HepG2 (cell line): ENCODE results near the gene BPIFB2. TPM values are rescaled to one million over a fixed set of nuclear protein-coding genes. Genes with fewer than 3 reads are reported as not detected.
A peak's percentile ranks its signal among the peaks of the same experiment; 100 is the strongest.

Source experiments
- ATAC-seq: fragments of 200-7000 bp; cut with Tn5 transposase; 3 replicates; pipeline ENCODE4 v1.9.1; 2020; ENCODE audit warnings: mild to moderate bottlenecking, moderate library complexity
- BruUV-seq: library from RNA; stranded (reverse); fragments of 400-500 nt; replicated peaks from 2 replicates; lab custom pipeline; 2021; lab: Mats Ljungman, UMichigan
- CTCF ChIA-PET: fragments of 300-600 bp; formaldehyde crosslinking; extraction: SDS; loops from one replicate; lab custom pipeline; 2021; ENCODE audit warnings: low total read pairs, inconsistent platforms, low intra/inter-chr PET ratio; lab: Yijun Ruan, JAX
- POLR2A ChIA-PET: fragments of 350-600 bp; sonication (Branson Sonifier 250); formaldehyde crosslinking; loops from one replicate; lab custom pipeline; 2020; ENCODE audit warnings: antibody characterized with exemption, inconsistent platforms; lab: Yijun Ruan, JAX
- DNase-seq: peaks from one replicate; pipeline ENCODE4 v3.0.0-alpha.2; 2015; ENCODE audit warnings: low spot score
- FAIRE-seq: peaks from 3 replicates; lab custom pipeline; 2011; peaks lifted over from hg19 to GRCh38; lab: Jason Lieb, UNC
- H2AFZ ChIP-seq: one replicate; pipeline ENCODE4 v1.6.1; 2011; ENCODE audit warnings: low read length, inconsistent platforms
- H3K27ac ChIP-seq: fragments of 300-600 bp; 3 replicates; pipeline ENCODE4 v1.8.0; 2011; ENCODE audit warnings: mixed run types, mild to moderate bottlenecking, mixed read lengths, low read length, inconsistent platforms; ENCODE audit not compliant: insufficient read depth; ENCODE audit errors: extremely low read length
- H3K27me3 ChIP-seq, 2 experiments: fragments of 200-600 bp in 1 of 2; 2 replicates in 1 of 2; 3 replicates in 1 of 2; pipeline versions ENCODE4 v1.6.0 to v1.8.0; 2011; ENCODE audit warnings: low read length in 2 of 2, mild to moderate bottlenecking in 2 of 2, moderate library complexity in 2 of 2, inconsistent platforms in 1 of 2; ENCODE audit not compliant: insufficient read depth in 2 of 2, control insufficient read depth in 1 of 2
- H3K36me3 ChIP-seq, 2 experiments: fragments of 200-600 bp in 1 of 2; replicated peaks in 1 of 2; 2 replicates in 1 of 2; 3 replicates in 1 of 2; pipeline versions ENCODE4 v1.5.1 to v1.8.0; 2011; ENCODE audit warnings: low read length in 2 of 2, inconsistent platforms in 1 of 2; ENCODE audit not compliant: insufficient read depth in 2 of 2, control insufficient read depth in 1 of 2
- H3K4me1 ChIP-seq: 2 replicates; pipeline ENCODE4 v1.5.1; 2012; ENCODE audit warnings: low read length, inconsistent platforms; ENCODE audit not compliant: insufficient read depth
- H3K4me2 ChIP-seq: 2 replicates; pipeline ENCODE4 v1.6.0; 2011; ENCODE audit warnings: low read depth, low read length, inconsistent platforms
- H3K4me3 ChIP-seq, 3 experiments: fragments of 200-600 bp in 1 of 3; sonication (generic), shearing (Covaris generic) in 1 of 3; replicated peaks in 1 of 3; 2 replicates each; pipeline ENCODE4 v1.5.1; 2011 to 2016; ENCODE audit warnings: low read length in 3 of 3, inconsistent platforms in 2 of 3, low read depth in 2 of 3, mild to moderate bottlenecking in 2 of 3, control low read depth in 1 of 3, mixed read lengths in 1 of 3; ENCODE audit not compliant: insufficient read depth in 1 of 3
- H3K79me2 ChIP-seq: one replicate; pipeline ENCODE4 v1.6.1; 2011; ENCODE audit warnings: low read length, inconsistent platforms; ENCODE audit not compliant: insufficient read depth
- H3K9ac ChIP-seq: 2 replicates; pipeline ENCODE4 v1.6.0; 2011; ENCODE audit warnings: mild to moderate bottlenecking, low read depth, low read length, inconsistent platforms; ENCODE audit not compliant: insufficient read depth
- H3K9me3 ChIP-seq: 2 replicates; pipeline ENCODE4 v1.5.1; 2012; ENCODE audit warnings: mild to moderate bottlenecking, low read length
- H4K20me1 ChIP-seq: 2 replicates; pipeline ENCODE4 v1.6.0; 2011; ENCODE audit warnings: inconsistent platforms, mild to moderate bottlenecking, low read length, moderate library complexity; ENCODE audit not compliant: insufficient read depth
- GABPA ChIP-seq, 2 experiments: IDR thresholded peaks; 2 replicates each; pipeline ENCODE4 v1.6.1; 2011 to 2016; ENCODE audit warnings: low read depth in 2 of 2, low read length in 1 of 2, missing biosample characterization in 1 of 2, missing genetic modification characterization in 1 of 2
- HNRNPL ChIP-seq: fragments of 200-400 bp; formaldehyde crosslinking; IDR thresholded peaks from 2 replicates; pipeline ENCODE4 v1.6.1; 2017; ENCODE audit warnings: mild to moderate bottlenecking, low read depth, low read length
- IKZF4 ChIP-seq: sonication (generic); formaldehyde crosslinking; IDR thresholded peaks from 2 replicates; pipeline ENCODE4 v1.5.1; 2020; ENCODE audit warnings: borderline replicate concordance, mild to moderate bottlenecking, low read depth, missing genetic modification reagents; ENCODE audit errors: not compliant biosample characterization
- KDM6A ChIP-seq: IDR thresholded peaks from 2 replicates; pipeline ENCODE4 v1.6.1; 2016; ENCODE audit warnings: low read depth
- MEIS2 ChIP-seq: sonication (generic); formaldehyde crosslinking; IDR thresholded peaks from 2 replicates; pipeline ENCODE4 v1.9.0; 2021; ENCODE audit warnings: mild to moderate bottlenecking, missing genetic modification reagents
- SATB2 ChIP-seq: sonication (generic); formaldehyde crosslinking; IDR thresholded peaks from 2 replicates; pipeline ENCODE4 v1.5.0; 2020; ENCODE audit warnings: missing genetic modification reagents
- ZNF30 ChIP-seq: sonication (generic); formaldehyde crosslinking; IDR thresholded peaks from 2 replicates; pipeline ENCODE4 v1.5.0; 2020; ENCODE audit warnings: mild to moderate bottlenecking, missing genetic modification reagents
- ZNF331 ChIP-seq: sonication (generic); formaldehyde crosslinking; IDR thresholded peaks from 2 replicates; pipeline ENCODE4 v1.4.0; 2020; ENCODE audit warnings: missing genetic modification reagents
- ZNF484 ChIP-seq: sonication (generic); formaldehyde crosslinking; IDR thresholded peaks from 2 replicates; pipeline ENCODE4 v1.5.1; 2020; ENCODE audit warnings: mild to moderate bottlenecking, low read depth, missing genetic modification reagents, borderline replicate concordance
- WGBS: methylation state at CpG from one replicate; pipeline ENCODE4 v1.1.6; 2017; ENCODE audit warnings: low lambda C conversion rate; 5-methylcytosine and 5-hydroxymethylcytosine counted together
- in situ Hi-C: cut with HindIII; loops from 2 replicates; pipeline ENCODE4 v1.10.0; 2017; ENCODE audit warnings: low pct_unique_long_range_greater_than_20kb; ENCODE audit not compliant: extremely low pct_ligation_motif_present
- intact Hi-C: fragments of 100-400 bp; cut with micrococcal nuclease; formaldehyde crosslinking; loops from one replicate; pipeline ENCODE4 v1.10.0; 2022; ENCODE audit not compliant: unreplicated experiment
- polyA plus RNA-seq, 8 experiments: library from polyadenylated mRNA; depleted of rRNA in 3 of 8; stranded (reverse) in 7 of 8; unstranded in 1 of 8; fragments of >200 nt; fragmentation: Illumina TruSeq in 4 of 8; extraction: Trizol in 4 of 8; gene quantifications; 2 replicates each; pipeline versions ENCODE4 v1.2.1 to v1.2.3, GENCODE V29; 2011 to 2016; ENCODE audit warnings: low read depth in 4 of 8, missing spikeins in 1 of 8, mixed read lengths in 1 of 8; ENCODE audit not compliant: insufficient read depth in 1 of 8
- total RNA-seq, 5 experiments: library from RNA; depleted of rRNA; stranded (reverse); fragments of >200 nt; fragmentation: Illumina TruSeq; extraction: Trizol; gene quantifications; 2 replicates each; pipeline ENCODE4 v1.2.3, GENCODE V29; 2016; ENCODE audit warnings: low read depth in 1 of 5
- TF ChIP-seq, protein P1 (sequence below): sonication (generic); formaldehyde crosslinking; IDR thresholded peaks from 2 replicates; pipeline ENCODE4 v1.4.0; 2020; ENCODE audit warnings: mild to moderate bottlenecking, missing genetic modification reagents, borderline replicate concordance
- TF ChIP-seq, protein P2 (sequence below): sonication (generic); formaldehyde crosslinking; IDR thresholded peaks from 2 replicates; pipeline ENCODE4 v1.8.1; 2023; ENCODE audit warnings: mild to moderate bottlenecking, inconsistent platforms, moderate library complexity, missing genetic modification reagents, borderline replicate concordance
- TF ChIP-seq, protein P3 (sequence below): sonication (generic); formaldehyde crosslinking; IDR thresholded peaks from 2 replicates; pipeline ENCODE4 v1.4.0; 2020; ENCODE audit warnings: mild to moderate bottlenecking, missing genetic modification reagents

The BPIFB2 gene
- total and polyA plus RNA-seq, 2 of the 13 experiments (the other 11 are each of a cell fraction or from before 2014, with no cell fraction given): 54.5 to 902 TPM

DNA sequence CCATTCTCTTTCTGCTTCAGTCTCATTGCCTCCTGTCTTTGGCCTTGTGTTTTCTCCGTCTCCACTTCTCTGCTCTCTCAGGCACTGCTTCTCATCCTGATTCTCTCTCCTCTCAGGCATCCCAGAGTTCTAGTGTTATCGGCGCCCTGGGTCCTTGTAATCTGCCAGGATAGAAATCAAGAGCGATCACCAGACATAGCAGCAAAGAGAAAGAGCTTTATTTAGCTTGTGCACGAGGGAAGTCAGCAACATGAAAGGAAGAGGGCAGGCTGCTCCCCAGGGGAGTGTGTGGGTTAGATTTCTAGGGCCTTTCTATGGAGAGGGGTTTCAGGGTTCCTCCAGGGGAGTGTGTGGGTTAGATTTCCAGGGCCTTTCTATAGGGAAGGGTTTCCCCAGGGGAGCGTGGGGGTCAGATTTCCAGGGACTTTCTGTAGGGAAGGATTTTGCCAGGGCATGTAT is 35.8 kb upstream of the BPIFB2 start (continued):
- TF ChIP-seq IKZF4 (CRISPR knock-in tag) (peak; percentile 28), ZNF331 (CRISPR knock-in tag) (no peak), SATB2 (CRISPR knock-in tag) (no peak)
- TF ChIP-seq, all 625 proteins: peak for 2

DNA sequence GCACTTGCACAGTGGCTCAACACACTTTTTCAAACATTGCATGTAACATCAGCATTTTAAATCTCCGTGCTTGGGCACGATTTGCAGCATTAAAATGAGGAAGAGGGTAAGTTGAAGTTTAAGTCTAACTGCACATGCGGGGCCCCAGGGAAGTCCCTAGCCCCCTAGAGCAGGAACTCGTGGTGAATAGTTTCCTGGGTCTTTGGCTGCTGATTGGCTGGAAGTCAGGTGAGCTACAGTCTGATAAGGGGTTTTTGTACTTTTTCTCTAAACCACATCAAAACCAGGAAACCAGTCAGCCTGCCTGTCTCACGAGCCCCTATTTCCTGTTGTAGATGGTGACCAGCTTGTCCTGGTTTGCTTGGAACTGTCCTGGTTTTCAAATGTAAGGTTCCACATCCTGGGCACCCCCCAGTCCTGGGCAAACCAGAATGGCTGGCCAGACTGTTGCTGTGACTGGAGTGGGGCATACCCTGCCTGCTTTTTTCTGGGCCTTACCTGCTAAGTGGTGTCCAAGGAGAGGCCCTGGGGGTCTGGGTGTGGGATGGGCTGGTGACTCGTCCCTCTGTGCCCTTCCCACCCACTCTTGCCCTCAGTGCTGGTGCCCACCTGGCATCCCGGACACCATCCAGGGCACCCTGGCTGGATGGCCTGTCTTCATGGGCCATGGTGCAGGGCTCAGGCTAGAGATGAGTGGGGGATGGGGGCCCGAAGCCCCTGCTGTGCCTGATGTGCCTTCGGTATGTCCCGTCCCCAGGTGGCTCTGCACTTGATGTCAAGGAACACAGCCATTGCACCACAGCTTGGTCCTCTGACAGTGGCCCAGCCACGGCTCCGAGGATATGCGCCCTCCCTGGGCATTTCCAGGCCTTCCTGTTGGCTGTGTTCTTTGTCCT is 35.1 kb upstream of the BPIFB2 start:
- 60% methylated on average over 10 of the region's 13 CpGs for WGBS
- peak overlapping the region; percentile 73 for H2AFZ ChIP-seq
- no peak overlapping the region for H3K27ac ChIP-seq
- in situ Hi-C loops (no loop called here), intact Hi-C loops (no loop called here)
- no peaks in the 10 kb centered on the region for H4K20me1 ChIP-seq
- FAIRE-seq: no peak
- peaks cover 60% of the 10 kb centered on the region for H3K4me1 ChIP-seq
- BruUV-seq: no TSS peak
- H3K36me3 ChIP-seq: no peaks in the 10 kb centered on the region
- no peak overlapping the region for H3K4me3 ChIP-seq
- no peaks in the 10 kb centered on the region for H3K9me3 ChIP-seq
- CTCF ChIA-PET: no interaction called here
- H3K79me2 ChIP-seq: no peaks in the 10 kb centered on the region
- H3K9ac ChIP-seq: no peak overlapping the region
- peak overlapping the region; percentile 40 for H3K4me2 ChIP-seq
- POLR2A ChIA-PET: no interaction called here
- H3K27me3 ChIP-seq: peaks cover 2 to 24% of the 10 kb centered on the region in 2 experiments; a peak in 4 of 5 replicates
- DNase-seq: no peak
- no peak for ATAC-seq
- TF ChIP-seq GABPA (IDR thresholded peaks at IDR 0.05; ENCODE audit: low read depth, low read length) (no peak), GABPA (CRISPR knock-in tag; IDR thresholded peaks at IDR 0.05; ENCODE audit: low read depth) (peak; percentile 49; the same call in 1 of the 2 replicates), HNRNPL (peak; percentile 85; the same call in 1 of the 2 replicates), KDM6A (CRISPR knock-in tag) (no peak), ZNF484 (CRISPR knock-in tag) (no peak), MEIS2 (CRISPR knock-in tag) (peak; percentile 16; the same call in 1 of the 2 replicates), ZNF30 (no peak)
- TF ChIP-seq, protein P1, sequence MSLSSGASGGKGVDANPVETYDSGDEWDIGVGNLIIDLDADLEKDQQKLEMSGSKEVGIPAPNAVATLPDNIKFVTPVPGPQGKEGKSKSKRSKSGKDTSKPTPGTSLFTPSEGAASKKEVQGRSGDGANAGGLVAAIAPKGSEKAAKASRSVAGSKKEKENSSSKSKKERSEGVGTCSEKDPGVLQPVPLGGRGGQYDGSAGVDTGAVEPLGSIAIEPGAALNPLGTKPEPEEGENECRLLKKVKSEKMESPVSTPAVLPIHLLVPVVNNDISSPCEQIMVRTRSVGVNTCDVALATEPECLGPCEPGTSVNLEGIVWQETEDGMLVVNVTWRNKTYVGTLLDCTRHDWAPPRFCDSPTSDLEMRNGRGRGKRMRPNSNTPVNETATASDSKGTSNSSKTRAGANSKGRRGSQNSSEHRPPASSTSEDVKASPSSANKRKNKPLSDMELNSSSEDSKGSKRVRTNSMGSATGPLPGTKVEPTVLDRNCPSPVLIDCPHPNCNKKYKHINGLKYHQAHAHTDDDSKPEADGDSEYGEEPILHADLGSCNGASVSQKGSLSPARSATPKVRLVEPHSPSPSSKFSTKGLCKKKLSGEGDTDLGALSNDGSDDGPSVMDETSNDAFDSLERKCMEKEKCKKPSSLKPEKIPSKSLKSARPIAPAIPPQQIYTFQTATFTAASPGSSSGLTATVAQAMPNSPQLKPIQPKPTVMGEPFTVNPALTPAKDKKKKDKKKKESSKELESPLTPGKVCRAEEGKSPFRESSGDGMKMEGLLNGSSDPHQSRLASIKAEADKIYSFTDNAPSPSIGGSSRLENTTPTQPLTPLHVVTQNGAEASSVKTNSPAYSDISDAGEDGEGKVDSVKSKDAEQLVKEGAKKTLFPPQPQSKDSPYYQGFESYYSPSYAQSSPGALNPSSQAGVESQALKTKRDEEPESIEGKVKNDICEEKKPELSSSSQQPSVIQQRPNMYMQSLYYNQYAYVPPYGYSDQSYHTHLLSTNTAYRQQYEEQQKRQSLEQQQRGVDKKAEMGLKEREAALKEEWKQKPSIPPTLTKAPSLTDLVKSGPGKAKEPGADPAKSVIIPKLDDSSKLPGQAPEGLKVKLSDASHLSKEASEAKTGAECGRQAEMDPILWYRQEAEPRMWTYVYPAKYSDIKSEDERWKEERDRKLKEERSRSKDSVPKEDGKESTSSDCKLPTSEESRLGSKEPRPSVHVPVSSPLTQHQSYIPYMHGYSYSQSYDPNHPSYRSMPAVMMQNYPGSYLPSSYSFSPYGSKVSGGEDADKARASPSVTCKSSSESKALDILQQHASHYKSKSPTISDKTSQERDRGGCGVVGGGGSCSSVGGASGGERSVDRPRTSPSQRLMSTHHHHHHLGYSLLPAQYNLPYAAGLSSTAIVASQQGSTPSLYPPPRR (CRISPR knock-in tag): 0 out of 2 replicates have a peak, but pooled peaks have one; percentile 24
- TF ChIP-seq, protein P2, sequence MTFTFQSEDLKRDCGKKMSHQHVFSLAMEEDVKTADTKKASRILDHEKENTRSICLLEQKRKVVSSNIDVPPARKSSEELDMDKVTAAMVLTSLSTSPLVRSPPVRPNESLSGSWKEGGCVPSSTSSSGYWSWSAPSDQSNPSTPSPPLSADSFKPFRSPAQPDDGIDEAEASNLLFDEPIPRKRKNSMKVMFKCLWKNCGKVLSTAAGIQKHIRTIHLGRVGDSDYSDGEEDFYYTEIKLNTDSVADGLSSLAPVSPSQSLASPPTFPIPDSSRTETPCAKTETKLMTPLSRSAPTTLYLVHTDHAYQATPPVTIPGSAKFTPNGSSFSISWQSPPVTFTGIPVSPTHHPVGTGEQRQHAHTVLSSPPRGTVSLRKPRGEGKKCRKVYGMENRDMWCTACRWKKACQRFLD: 0 out of 2 replicates have a peak, but pooled peaks have one; percentile 47
- TF ChIP-seq, protein P3, sequence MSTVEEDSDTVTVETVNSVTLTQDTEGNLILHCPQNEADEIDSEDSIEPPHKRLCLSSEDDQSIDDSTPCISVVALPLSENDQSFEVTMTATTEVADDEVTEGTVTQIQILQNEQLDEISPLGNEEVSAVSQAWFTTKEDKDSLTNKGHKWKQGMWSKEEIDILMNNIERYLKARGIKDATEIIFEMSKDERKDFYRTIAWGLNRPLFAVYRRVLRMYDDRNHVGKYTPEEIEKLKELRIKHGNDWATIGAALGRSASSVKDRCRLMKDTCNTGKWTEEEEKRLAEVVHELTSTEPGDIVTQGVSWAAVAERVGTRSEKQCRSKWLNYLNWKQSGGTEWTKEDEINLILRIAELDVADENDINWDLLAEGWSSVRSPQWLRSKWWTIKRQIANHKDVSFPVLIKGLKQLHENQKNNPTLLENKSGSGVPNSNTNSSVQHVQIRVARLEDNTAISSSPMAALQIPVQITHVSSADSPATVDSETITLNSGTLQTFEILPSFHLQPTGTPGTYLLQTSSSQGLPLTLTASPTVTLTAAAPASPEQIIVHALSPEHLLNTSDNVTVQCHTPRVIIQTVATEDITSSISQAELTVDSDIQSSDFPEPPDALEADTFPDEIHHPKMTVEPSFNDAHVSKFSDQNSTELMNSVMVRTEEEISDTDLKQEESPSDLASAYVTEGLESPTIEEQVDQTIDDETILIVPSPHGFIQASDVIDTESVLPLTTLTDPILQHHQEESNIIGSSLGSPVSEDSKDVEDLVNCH (CRISPR knock-in tag): no peak
